Measurements from ENCODE around the gene DIP2C. TPM values are rescaled to one million over a fixed set of nuclear protein-coding genes. Genes with fewer than 3 reads are reported as not detected.

The DIP2C gene
- total RNA-seq, 1 experiment from 2014 or later, result 1.6 TPM

- DNase-seq (ENCODE audit: low spot score), result no peak
Observed at GRCh38 chr10:497898-498451, 191.5 kb downstream of the DIP2C start.

- no peak for DNase-seq (ENCODE audit: low spot score)
Observed at GRCh38 chr10:497289-497688, 192.2 kb downstream of the DIP2C start.

GRCh38 chr10:494556-494955 lies 194.9 kb downstream of the DIP2C start:
- no peak for DNase-seq (ENCODE audit: low spot score)

GRCh38 chr10:494149-494542 lies 195.3 kb downstream of the DIP2C start:
- no peak for DNase-seq (ENCODE audit: low spot score)

GRCh38 chr10:493391-494148 lies 195.9 kb downstream of the DIP2C start:
- no peak for DNase-seq (ENCODE audit: low spot score)

GRCh38 chr10:492836-493235 lies 196.6 kb downstream of the DIP2C start:
- DNase-seq (ENCODE audit: low spot score), result no peak

GRCh38 chr10:491667-492424 lies 197.6 kb downstream of the DIP2C start:
- no peak for DNase-seq (ENCODE audit: low spot score)

GRCh38 chr10:490891-491571 lies 198.4 kb downstream of the DIP2C start:
- no peak for DNase-seq (ENCODE audit: low spot score)

GRCh38 chr10:490256-490655 lies 199.2 kb downstream of the DIP2C start:
- DNase-seq (ENCODE audit: low spot score), result no peak

GRCh38 chr10:489330-489729 lies 200.1 kb downstream of the DIP2C start:
- no peak for DNase-seq (ENCODE audit: low spot score)

GRCh38 chr10:488933-489215 lies 200.6 kb downstream of the DIP2C start:
- no peak for DNase-seq (ENCODE audit: low spot score)

GRCh38 chr10:488081-488932 lies 201.2 kb downstream of the DIP2C start:
- no peak for DNase-seq (ENCODE audit: low spot score)

GRCh38 chr10:486666-487322 lies 202.7 kb downstream of the DIP2C start:
- DNase-seq (ENCODE audit: low spot score), result no peak

GRCh38 chr10:486206-486605 lies 203.3 kb downstream of the DIP2C start:
- no peak for DNase-seq (ENCODE audit: low spot score)

- DNase-seq (ENCODE audit: low spot score), result no peak
Observed at GRCh38 chr10:485776-486175, 203.7 kb downstream of the DIP2C start.

- no peak for DNase-seq (ENCODE audit: low spot score)
Observed at GRCh38 chr10:484925-485661, 204.4 kb downstream of the DIP2C start.

- DNase-seq (ENCODE audit: low spot score), result no peak
Observed at GRCh38 chr10:484441-484924, 205.0 kb downstream of the DIP2C start.

- DNase-seq (ENCODE audit: low spot score), result no peak
Observed at GRCh38 chr10:483261-483660, 206.2 kb downstream of the DIP2C start.

GRCh38 chr10:482848-483247 lies 206.6 kb downstream of the DIP2C start:
- DNase-seq (ENCODE audit: low spot score), result no peak

- no peak for DNase-seq (ENCODE audit: low spot score)
Observed at GRCh38 chr10:482051-482501, 207.4 kb downstream of the DIP2C start.

Measured in HT-29 (cell line).